ENCODE measurements around the gene EPS8.
"Not testable (repeated sequence)": the region's sequence is repeated elsewhere in the genome, so short reads cannot be mapped to it uniquely, and the experiment has no call there.

EPS8 gene

GRCh38 chr12:15752785-15753184, 36.4 kb downstream of the EPS8 start:
- CTCF ChIA-PET, result no interaction called here

GRCh38 chr12:15751741-15752140, 37.4 kb downstream of the EPS8 start:
- CTCF ChIA-PET, result interaction anchor here (0.7 kb wide), 1 partner anchor 40 kb away, joined by 3 read pairs; no protein-coding TSS in a partner anchor
- TF ChIP-seq, protein P1, sequence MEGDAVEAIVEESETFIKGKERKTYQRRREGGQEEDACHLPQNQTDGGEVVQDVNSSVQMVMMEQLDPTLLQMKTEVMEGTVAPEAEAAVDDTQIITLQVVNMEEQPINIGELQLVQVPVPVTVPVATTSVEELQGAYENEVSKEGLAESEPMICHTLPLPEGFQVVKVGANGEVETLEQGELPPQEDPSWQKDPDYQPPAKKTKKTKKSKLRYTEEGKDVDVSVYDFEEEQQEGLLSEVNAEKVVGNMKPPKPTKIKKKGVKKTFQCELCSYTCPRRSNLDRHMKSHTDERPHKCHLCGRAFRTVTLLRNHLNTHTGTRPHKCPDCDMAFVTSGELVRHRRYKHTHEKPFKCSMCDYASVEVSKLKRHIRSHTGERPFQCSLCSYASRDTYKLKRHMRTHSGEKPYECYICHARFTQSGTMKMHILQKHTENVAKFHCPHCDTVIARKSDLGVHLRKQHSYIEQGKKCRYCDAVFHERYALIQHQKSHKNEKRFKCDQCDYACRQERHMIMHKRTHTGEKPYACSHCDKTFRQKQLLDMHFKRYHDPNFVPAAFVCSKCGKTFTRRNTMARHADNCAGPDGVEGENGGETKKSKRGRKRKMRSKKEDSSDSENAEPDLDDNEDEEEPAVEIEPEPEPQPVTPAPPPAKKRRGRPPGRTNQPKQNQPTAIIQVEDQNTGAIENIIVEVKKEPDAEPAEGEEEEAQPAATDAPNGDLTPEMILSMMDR (IDR thresholded peaks at IDR 0.05; ENCODE audit: control extremely low read depth, extremely low read depth, low read depth, missing control alignments), result no peak
- POLR2A ChIA-PET, result no interaction called here
- DNase-seq (ENCODE audit: extremely low spot score), result no peak

More at GRCh38 chr12:15752785-15753184, 36.4 kb downstream of the EPS8 start:
- POLR2A ChIA-PET, result no interaction called here
- DNase-seq (ENCODE audit: extremely low spot score), result no peak
- TF ChIP-seq, protein P1 (IDR thresholded peaks at IDR 0.05; ENCODE audit: control extremely low read depth, extremely low read depth, low read depth, missing control alignments), result no peak

DNA sequence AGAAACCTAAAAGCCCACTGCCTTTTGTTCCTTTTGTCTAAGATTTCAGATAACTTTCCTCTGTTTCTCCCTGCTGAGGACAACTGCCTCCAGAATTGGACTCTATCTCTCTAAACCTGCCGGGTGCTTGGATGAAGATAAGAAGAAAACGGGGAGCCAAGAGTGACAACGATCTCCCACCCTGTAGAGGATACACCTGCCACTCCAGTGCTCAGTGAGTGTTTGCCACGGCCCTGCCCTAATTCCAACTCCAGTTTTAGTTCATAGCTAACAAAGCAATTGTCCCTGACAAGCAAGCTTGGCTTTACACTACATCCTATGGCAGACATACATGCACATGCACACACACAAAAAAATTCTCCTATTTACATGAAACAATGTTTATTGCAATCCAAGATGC, 39.3 kb downstream of the EPS8 start:
- TF ChIP-seq, protein P1 (IDR thresholded peaks at IDR 0.05; ENCODE audit: control extremely low read depth, extremely low read depth, low read depth, missing control alignments), result no peak
- no peak for DNase-seq (ENCODE audit: extremely low spot score)
- CTCF ChIA-PET, result interaction anchor here (1.6 to 3.0 kb wide), 2 partner anchors 10 to 15 kb away, joined by 4 to 10 read pairs; no protein-coding TSS in a partner anchor
- POLR2A ChIA-PET, result no interaction called here

- not testable (repeated sequence) for DNase-seq (ENCODE audit: extremely low spot score)
Observed at GRCh38 chr12:15741870-15742269, 47.3 kb downstream of the EPS8 start.

GRCh38 chr12:15741082-15741481, 48.1 kb downstream of the EPS8 start:
- CTCF ChIA-PET, result interaction anchor here (2.4 kb wide), 1 partner anchor 9 kb away, joined by 10 read pairs; no protein-coding TSS in a partner anchor
- DNase-seq (ENCODE audit: extremely low spot score), result no peak
- TF ChIP-seq, protein P1 (IDR thresholded peaks at IDR 0.05; ENCODE audit: control extremely low read depth, extremely low read depth, low read depth, missing control alignments), result no peak
- POLR2A ChIA-PET, result no interaction called here

More at GRCh38 chr12:15741870-15742269, 47.3 kb downstream of the EPS8 start:
- CTCF ChIA-PET, POLR2A ChIA-PET: not testable (repeated sequence)

DNA sequence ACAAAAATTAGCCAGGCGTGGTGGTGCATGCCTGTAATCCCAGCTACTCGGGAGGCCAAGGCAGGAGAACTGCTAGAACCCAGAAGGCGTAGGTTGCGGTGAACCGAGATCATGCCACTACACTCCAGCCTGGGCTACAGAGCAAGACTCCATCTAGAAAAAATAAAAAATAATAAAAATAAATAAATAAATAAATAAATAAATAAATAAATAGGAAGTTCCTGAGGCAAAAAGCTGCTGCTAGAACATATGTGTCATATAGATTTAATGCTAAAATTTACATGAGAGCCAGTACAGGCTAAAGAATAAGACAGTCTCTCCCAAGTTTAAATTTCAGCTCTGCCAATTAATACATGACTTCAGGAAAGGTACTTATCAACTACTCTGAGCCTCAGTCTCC, 48.8 kb downstream of the EPS8 start:
- POLR2A ChIA-PET; DNase-seq (ENCODE audit: extremely low spot score): not testable (repeated sequence)
- CTCF ChIA-PET, result interaction anchor here (1.7 to 2.4 kb wide), 2 partner anchors 9 to 14 kb away, joined by 3 to 10 read pairs; no protein-coding TSS in a partner anchor

GRCh38 chr12:15738438-15739015, 50.7 kb downstream of the EPS8 start:
- ChIA-PET POLR2A (no interaction called here), CTCF (interaction anchor here (0.6 to 2.4 kb wide), 4 partner anchors 11 to 40 kb away, joined by 3 to 10 read pairs (median 3); no protein-coding TSS in a partner anchor)
- TF ChIP-seq, protein P1 (IDR thresholded peaks at IDR 0.05; ENCODE audit: control extremely low read depth, extremely low read depth, low read depth, missing control alignments), result no peak
- no peak for DNase-seq (ENCODE audit: extremely low spot score)
